Lung (tissue), 12 donors: Measurements from ENCODE around the gene BCAP31. TPM values are rescaled to one million over a fixed set of nuclear protein-coding genes. Genes with fewer than 3 reads are reported as not detected.

Source experiments
- ATAC-seq: fragments of 200-7000 bp; cut with Tn5 transposase; one replicate; pipeline ENCODE4 v1.9.1; 2020; ENCODE audit warnings: moderate number of reproducible peaks; ENCODE audit not compliant: insufficient read depth, low FRiP score
- DNase-seq, 3 donors: peaks; one replicate each; pipeline ENCODE4 v3.0.0-alpha.2; 2013 to 2017
- H3K27ac ChIP-seq, 2 donors: one replicate each; pipeline ENCODE4 v1.5.1; 2013; ENCODE audit warnings: mild to moderate bottlenecking in 2 of 2, moderate library complexity in 2 of 2, control low read depth in 1 of 2, inconsistent platforms in 1 of 2, low read depth in 1 of 2, low read length in 1 of 2
- H3K27me3 ChIP-seq, 3 donors: one replicate each; pipeline ENCODE4 v1.5.1; 2013; ENCODE audit warnings: low read length in 2 of 3; ENCODE audit not compliant: control insufficient read depth in 3 of 3, insufficient read depth in 3 of 3
- H3K36me3 ChIP-seq, 4 donors: one replicate each; pipeline ENCODE4 v1.5.1; 2013; ENCODE audit warnings: low read length in 4 of 4, mild to moderate bottlenecking in 1 of 4, moderate library complexity in 1 of 4; ENCODE audit not compliant: control insufficient read depth in 4 of 4, insufficient read depth in 4 of 4
- H3K4me1 ChIP-seq, 5 donors: one replicate each; pipeline ENCODE4 v1.5.1; 2013; ENCODE audit warnings: low read length in 5 of 5, mild to moderate bottlenecking in 2 of 5, moderate library complexity in 1 of 5; ENCODE audit not compliant: control insufficient read depth in 5 of 5, insufficient read depth in 5 of 5
- H3K4me3 ChIP-seq: one replicate; pipeline ENCODE4 v1.5.1; 2013; ENCODE audit warnings: mild to moderate bottlenecking, control low read depth, moderate library complexity
- H3K9ac ChIP-seq, 2 donors: one replicate each; pipeline ENCODE4 v1.5.1; 2013; ENCODE audit warnings: low read length in 2 of 2, control low read depth in 1 of 2; ENCODE audit not compliant: insufficient read depth in 1 of 2
- H3K9me3 ChIP-seq, 4 donors: one replicate each; pipeline ENCODE4 v1.5.1; 2013; ENCODE audit warnings: low read length in 3 of 4, mild to moderate bottlenecking in 1 of 4, moderate library complexity in 1 of 4; ENCODE audit not compliant: control insufficient read depth in 4 of 4, insufficient read depth in 3 of 4
- WGBS, 2 donors: extraction: QIAGEN DNeasy Blood & Tissue Kit; methylation state at CpG; one replicate each; pipeline ENCODE4 v1.1.7; 2013; 5-methylcytosine and 5-hydroxymethylcytosine counted together
- polyA plus RNA-seq, 2 donors: library from polyadenylated mRNA; stranded (reverse); fragments of 200-250 nt; gene quantifications; one replicate each; pipeline ENCODE4 v1.2.1, GENCODE V29; 2013
- total RNA-seq, 2 donors: library from RNA; depleted of rRNA in 1 of 2; stranded (reverse); fragments of >200 nt in 1 of 2; gene quantifications; one replicate each; pipeline ENCODE4 v1.2.1, GENCODE V29; 2014 to 2021
- TF ChIP-seq, protein P1 (sequence below): IDR thresholded peaks from 2 replicates; pipeline ENCODE4 v1.5.1; 2012; ENCODE audit warnings: mild to moderate bottlenecking; ENCODE audit errors: control extremely low read depth, extremely low read depth
- donor health status: control.
- donor health status: control.
- donor health status: Bipolar disorder and iron deficiency.
- donor health status: healthy.
- donor health status: DM: yes; HTN: yes; CAD: no.

The BCAP31 gene
- total and polyA plus RNA-seq, 4 donors: 76.8 to 283 (median 206) TPM

DNA sequence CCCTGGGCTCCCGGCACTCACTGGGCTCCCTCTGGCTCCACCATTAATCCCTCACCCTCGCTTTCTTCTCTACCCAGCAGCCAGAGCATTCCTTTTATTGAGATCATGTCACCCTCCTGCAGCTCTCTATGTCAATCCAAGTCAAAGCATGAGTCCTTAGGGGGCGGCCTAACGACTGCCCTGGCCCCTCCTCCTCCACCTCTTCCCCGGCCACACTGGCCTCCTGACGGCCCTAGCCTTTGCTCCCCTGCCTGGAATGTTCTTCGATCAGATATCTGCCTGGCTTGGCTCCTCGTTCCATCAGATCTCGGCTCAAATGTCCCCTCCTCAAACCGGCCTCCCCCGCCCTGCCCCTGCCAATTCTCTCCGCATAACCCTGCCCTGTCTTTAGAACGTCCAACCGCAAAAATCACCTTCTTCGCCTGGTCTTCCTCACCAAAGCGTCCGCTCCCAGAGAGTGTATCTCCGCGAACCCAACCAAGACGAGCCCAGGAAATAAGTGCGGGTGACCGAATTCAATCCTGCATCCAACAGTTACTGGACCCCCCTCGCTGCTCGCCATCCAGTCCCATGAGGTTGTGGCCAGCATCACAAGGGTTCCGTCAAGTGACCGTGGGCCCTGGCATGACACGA is 49.9 kb downstream of the BCAP31 start:
- Histone ChIP-seq H3K4me3 (no peak overlapping the region), H3K4me1 (no peaks in the 10 kb centered on the region), H3K36me3 (no peaks in the 10 kb centered on the region), H3K27me3 (peaks cover 10 to 18% (median 12%) of the 10 kb centered on the region in 3 donors), H3K9me3 (peaks cover 0 to 11% (median 0%) of the 10 kb centered on the region in 4 donors), H3K27ac (no peak overlapping the region), H3K9ac (no peak overlapping the region)
- 75 to 80% methylated on average over 23 to 27 of the region's 27 CpGs for WGBS, 2 donors
- no peak for ATAC-seq
- TF ChIP-seq, protein P1, sequence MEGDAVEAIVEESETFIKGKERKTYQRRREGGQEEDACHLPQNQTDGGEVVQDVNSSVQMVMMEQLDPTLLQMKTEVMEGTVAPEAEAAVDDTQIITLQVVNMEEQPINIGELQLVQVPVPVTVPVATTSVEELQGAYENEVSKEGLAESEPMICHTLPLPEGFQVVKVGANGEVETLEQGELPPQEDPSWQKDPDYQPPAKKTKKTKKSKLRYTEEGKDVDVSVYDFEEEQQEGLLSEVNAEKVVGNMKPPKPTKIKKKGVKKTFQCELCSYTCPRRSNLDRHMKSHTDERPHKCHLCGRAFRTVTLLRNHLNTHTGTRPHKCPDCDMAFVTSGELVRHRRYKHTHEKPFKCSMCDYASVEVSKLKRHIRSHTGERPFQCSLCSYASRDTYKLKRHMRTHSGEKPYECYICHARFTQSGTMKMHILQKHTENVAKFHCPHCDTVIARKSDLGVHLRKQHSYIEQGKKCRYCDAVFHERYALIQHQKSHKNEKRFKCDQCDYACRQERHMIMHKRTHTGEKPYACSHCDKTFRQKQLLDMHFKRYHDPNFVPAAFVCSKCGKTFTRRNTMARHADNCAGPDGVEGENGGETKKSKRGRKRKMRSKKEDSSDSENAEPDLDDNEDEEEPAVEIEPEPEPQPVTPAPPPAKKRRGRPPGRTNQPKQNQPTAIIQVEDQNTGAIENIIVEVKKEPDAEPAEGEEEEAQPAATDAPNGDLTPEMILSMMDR: no peak
- DNase-seq: no peak

DNA sequence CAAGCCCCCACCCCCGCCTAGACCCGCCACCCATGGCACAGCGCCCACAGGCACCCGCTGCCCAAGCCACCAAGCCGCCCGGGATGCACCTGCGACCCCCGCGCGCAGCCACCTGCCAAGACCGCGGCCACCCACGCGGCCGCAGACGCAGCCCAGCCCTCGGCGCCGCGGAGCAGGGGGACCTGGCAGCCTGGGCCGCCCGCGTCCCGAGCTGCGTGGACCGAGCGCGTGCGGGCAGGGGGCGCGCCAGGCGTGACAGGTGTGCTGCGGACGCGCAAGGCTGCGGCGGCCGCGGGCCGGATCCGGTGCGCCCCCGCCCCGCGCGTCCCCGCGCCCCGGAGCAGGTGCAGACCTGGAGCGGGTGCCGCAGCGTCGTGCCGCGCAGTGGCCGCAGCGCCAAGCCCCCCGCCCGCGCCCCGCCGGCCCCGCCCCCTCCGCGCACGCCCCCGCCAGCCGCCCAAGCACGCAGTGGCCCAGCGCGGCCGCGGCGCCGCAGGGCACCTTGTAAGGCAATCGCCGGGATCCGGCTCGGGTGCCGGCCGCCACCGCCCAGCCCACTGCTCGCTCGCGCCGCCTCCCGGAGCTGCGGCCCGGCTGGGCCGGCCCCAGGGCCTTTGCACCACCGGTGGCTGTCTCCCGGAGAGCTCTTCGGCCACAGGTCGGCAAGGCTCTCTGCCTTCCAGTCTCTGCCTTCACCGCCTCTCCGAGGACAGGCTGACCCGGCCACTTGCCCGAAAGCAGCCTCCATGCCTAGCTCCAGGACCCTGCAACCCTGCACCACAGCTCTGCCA is 50.6 kb downstream of the BCAP31 start, which contains the start of gene PNCK:
Gene PNCK, minus strand, starts transcription at position 386 of the 791 bp plus-strand sequence. CDS start 737 bp downstream, outside the sequence.
- peaks cover 10 to 18% (median 16%) of the 10 kb centered on the region in 3 donors for H3K27me3 ChIP-seq
- ATAC-seq: no peak
- no peak for DNase-seq
- H3K27ac ChIP-seq: no peak within 1 kb of the TSS
- no peaks in the 10 kb centered on the region for H3K36me3 ChIP-seq
- no peak within 1 kb of the TSS for H3K4me3 ChIP-seq
- H3K9ac ChIP-seq: no peak within 1 kb of the TSS
- peaks cover 0 to 11% (median 0%) of the 10 kb centered on the region in 4 donors for H3K9me3 ChIP-seq
- TF ChIP-seq, protein P1: no peak
- H3K4me1 ChIP-seq: no peaks in the 10 kb centered on the region
- WGBS, 2 donors: 0 to 35% methylated on average over 1 to 98 of the region's 98 CpGs

DNA sequence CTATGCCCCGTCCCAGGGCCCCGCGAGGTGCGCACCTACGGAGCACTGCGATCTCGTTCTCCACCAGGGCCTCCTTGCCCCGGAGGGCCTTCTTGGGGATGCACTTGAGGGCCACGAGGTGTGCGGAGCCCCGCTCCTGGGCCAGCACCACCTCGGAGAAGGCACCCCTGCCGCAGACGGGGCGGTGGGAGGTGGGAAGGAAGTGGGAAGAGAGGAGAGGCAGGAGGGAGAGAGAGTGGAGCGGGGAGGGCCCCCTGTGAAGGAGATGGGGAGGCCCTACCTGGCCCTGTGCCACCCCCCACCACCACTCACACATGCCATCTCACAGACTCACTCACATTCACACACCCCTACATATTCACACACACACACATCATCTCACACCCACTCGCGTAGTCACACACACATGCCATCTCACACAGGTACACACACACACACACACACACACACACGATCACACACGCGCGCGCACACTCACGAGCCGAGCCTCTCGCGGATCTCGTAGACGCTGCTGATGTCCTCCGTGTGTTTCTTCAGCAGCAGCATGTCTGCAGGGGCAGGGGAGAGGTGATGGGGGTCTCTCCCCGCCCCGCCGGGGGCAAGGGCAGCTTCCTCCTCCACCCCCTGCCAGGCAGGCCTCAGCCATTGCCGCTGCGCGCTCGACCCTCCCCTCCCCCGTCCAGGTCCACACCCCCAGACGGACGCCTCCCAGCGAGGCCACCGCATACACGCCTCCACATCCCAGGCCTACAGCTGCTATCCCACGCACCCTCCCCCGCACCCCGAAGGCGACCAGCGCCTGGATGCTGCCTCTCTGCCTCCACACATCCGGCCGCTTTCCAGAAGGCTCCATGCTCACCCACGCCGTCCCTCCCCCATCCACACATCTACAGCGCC is 51.4 kb downstream of the BCAP31 start:
- DNase-seq: no peak
- no peak overlapping the region for H3K4me3 ChIP-seq
- peaks cover 0 to 11% (median 0%) of the 10 kb centered on the region in 4 donors for H3K9me3 ChIP-seq
- ATAC-seq: no peak
- no peaks in the 10 kb centered on the region for H3K4me1 ChIP-seq
- H3K9ac ChIP-seq: no peak overlapping the region
- 51 to 61% methylated on average over 34 to 53 of the region's 53 CpGs for WGBS, 2 donors
- H3K36me3 ChIP-seq: no peaks in the 10 kb centered on the region
- H3K27ac ChIP-seq: no peak overlapping the region
- peaks cover 8 to 18% (median 16%) of the 10 kb centered on the region in 3 donors for H3K27me3 ChIP-seq
- TF ChIP-seq, protein P1: no peak
